ENCODE data around the gene PRKAR1B.
"Not testable (repeated sequence)": the region's sequence is repeated elsewhere in the genome, so short reads cannot be mapped to it uniquely, and the experiment has no call there.

PRKAR1B gene

GRCh38 chr7:618539-619367 lies 108.3 kb downstream of the PRKAR1B start:
- peak; percentile 98 for DNase-seq

- no peak for DNase-seq
Observed at GRCh38 chr7:617614-618538, 109.2 kb downstream of the PRKAR1B start.

DNA sequence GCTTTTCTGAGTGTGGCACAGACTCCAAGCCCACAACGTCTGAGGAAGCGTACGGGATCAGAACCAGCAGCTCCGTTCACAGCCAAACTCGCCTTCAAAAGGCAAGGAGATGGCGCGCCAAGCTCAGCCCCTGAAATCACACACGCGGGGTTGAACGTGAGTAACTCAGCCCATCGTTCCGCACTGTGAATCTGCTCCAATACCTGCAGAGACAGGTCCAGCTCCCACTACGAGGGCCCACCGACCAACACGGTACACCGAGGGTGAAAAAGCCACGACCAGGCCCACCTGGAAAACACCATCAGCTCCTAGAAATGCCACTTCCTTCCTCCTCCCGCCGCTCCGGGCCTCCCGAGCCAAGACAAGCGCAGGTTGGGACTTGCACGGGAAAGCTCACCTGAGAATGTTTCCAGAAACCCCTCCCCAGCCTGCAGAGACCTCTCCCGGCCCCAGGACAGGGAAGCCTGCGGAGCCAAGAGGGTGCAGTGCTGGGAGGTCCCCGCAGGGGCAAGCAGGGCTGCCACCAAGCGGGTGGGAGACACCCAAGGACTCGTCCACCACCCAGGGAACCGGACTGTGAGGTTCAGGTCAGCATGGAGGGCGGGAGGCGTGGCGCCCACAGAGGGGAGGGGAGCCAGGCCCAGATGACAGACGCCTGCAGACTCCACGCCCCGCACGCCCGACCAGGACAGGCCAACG lies 113.5 kb downstream of the PRKAR1B start:
- DNase-seq, result no peak

DNA sequence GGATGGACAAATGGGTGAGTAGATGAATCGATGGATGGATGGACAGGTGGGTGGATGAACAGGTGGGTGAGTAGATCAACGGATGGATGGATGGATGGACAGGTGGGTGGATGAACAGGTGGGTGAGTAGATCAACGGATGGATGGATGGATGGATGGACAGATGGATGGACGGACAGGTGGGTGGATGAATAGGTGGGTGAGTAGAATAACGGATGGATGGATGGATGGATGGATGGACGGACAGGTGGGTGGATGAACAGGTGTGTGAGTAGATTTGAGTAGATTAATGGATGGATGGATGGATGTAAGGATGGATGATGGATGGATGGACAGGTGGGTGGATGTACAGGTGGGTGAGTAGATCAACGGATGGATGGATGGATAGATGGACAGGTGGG lies 115.2 kb downstream of the PRKAR1B start:
- DNase-seq, result not testable (repeated sequence)

DNA sequence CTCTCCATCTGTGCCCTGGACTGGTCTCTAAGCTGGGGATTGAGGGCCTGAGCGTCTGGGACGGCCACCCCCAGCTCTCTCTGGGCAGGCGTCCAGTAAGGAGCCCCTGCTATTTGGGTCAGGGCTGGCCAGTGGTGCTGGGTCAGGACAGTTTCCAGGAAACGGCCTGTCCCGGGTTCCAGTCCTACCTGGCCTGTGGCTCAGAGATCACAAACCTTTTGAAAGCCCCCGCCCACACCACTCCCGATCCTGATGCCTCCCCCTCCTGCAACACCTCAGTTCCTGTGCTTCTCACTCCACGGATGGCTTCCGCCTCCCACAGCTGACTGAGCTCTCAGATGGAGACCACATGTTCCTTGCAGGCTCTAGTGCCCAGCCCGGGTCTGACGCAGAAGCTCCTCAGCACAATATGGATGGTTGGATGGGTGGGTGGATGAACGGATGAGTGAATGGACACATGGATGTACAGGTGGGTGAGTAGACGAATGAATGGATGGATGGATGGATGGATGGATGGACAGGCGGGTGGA lies 115.7 kb downstream of the PRKAR1B start:
- DNase-seq, result no peak

- DNase-seq, result no peak
Observed at GRCh38 chr7:610531-611280, 116.4 kb downstream of the PRKAR1B start.

DNA sequence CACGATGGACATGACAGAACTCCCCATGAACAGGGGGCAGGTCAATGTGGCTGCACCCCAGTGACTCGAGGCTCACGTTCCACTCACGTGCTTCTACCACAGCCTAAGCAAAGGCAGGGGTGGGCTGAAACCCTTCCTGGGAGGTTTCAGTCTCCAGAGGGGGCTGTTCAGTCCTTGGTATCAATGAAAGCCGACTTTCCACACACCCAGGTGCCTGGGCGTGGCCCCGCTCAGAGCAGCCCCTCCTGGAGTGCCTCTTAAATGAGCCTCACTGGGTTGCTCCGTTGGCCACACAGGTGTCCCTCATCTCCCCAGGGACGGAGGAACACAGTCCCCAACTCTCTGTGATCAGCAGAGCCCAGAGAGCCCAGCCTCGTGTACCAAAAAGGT lies 116.9 kb downstream of the PRKAR1B start:
- DNase-seq, result no peak

DNA sequence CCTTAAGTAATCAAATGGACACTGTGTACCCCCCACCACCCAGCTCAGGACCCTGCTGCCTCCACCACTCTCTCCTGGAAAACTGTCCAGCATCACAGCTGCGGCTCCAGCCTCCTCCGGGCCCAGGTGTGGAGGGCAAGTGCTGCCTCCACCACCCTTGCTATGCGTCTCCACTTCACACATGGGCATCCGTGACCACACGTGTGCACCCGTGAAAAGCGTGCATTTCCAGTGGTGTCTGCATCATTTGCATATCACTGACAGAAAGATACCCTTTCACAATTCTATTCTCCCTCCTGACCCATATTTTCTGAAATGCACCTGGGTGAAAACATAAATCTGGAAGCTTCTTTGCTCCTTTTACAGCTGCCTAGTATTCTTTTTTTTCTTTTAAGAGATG lies 117.7 kb downstream of the PRKAR1B start:
- DNase-seq, result no peak

- no peak for DNase-seq
Observed at GRCh38 chr7:608954-609353, 118.1 kb downstream of the PRKAR1B start.

DNA sequence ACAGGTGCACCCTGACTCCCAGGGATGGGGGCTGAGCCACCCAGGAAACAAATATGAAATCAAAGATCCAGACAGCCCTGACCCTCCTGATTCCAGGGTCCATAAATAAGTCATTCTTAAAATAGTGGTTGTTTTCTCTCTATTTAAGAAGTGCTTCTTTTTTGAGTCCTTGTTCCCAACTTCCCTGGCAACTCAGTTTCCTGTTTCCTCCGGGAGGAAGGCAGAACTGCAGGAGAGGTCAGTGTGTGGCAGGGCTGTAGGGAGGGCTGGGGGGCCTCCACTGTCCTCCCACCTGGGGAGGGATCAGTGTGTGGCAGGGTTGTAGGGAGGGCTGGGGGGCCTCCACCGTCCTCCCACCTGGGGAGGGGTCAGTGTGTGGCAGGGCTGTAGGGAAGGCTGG lies 118.7 kb downstream of the PRKAR1B start:
- no peak for DNase-seq

GRCh38 chr7:607938-608337 lies 119.1 kb downstream of the PRKAR1B start:
- no peak for DNase-seq

GRCh38 chr7:605661-606450 lies 121.2 kb downstream of the PRKAR1B start:
- DNase-seq, result no peak

DNA sequence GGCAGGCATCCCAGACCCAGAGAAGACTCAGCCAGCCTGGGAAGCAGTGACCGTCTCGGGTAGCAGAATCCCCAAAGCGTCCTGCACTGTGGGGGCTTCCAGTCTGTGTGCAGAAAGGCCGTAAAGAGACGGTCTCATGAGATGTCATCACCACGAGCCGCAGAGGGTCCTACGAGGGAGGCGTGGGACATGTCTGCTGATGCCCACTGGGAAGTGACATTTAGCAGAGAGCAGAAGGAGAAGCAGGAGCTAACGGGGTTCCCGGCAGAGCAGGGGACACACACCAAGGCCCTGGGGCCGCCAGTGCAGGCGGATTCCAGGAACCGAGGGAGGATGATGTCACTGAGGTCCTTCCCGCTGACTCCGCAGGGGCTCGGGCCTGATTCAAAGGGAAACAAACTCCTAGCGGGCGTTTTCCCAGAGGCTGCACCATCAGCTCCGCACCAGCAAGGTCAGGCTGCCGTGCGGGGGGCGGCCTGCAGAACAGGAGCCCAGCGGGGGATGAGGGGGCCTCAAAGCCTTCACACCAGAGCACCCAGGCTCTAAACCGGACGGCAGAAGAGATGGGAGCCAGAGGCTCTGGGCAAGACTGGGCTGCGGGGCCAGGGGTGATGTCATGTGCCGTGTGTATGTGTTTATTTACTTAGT lies 122.1 kb downstream of the PRKAR1B start:
- DNase-seq, result no peak

- DNase-seq, result peak; percentile 95
Observed at GRCh38 chr7:604001-604883, 122.8 kb downstream of the PRKAR1B start.

GRCh38 chr7:603152-603951 lies 123.7 kb downstream of the PRKAR1B start:
- peak; percentile 34 for DNase-seq

DNA sequence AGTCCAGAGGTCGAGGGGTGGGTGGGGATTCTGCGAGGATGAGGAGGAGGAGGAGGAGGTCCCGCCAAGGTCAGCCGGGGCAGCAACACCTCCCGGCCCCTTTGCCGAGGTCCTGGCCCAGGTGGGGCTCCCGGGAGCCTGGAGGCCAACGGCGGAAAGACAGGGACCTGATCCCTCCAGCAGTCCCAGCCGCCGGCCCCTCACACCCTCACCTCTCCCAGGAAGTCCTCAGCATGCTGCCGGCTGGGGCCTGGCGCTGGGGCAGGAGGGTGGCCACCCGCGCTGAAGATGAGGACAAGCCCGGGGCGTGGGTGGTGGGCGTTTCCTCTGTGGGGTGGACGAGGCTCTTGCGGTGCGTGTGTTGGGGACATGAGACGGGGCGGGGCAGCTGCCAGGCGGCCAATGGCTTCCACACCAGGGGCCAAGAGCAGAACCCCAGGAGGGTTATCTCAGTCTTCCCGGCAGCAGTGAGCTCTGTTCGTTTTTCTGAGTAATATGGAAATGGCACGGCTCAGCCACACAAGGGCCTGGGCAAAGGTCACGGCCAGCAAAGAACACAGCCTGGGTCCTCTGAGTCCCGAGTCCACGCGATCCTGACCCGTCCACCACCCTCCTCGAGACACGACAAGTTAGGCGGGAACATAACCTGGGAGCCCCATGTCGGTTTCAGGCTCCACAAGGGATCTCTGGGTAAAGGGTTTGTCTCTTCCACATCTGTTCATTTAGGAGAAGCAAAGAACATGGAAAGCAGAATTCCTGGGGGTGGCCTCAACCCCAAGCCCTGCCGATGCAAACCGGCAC lies 124.5 kb downstream of the PRKAR1B start:
- DNase-seq, result no peak

DNA sequence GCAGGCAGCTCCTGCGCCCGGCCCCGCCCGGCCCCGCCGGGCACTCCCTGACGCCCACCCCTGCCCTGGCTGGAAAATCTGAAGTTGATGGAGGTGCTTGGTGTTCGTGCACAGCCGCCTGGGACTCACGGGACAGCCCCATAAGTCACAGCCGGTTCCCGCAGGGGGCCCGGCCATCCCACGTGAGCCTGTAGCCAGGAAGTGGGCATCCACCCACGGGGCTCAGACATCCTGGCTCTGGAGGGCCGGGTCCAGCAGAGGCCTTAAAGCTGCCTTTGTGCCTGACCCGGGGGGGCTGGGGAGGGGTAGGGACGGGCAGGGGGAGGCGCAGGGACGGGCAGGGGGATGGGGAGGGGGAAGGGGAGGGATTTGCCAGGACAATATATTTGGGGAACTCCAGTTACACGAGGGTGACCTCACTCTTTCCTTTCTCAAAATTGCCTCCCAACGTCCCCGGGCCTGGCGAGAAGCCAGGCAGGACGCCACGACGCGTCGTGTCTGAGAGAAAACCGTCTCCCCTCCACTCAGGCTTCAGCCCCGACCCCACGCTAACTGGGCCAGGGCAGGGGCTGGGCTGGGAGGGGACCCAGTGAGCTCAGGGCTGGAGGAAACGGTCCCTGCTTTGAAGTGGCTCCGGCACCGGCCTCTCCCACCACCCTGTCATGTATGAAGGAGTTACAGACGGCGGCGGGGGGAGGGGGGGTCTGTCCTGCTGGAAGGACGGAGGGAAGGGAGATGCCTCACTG lies 125.3 kb downstream of the PRKAR1B start:
- no peak for DNase-seq
